ENCODE measurements around the gene IL17C. TPM values are rescaled to one million over a fixed set of nuclear protein-coding genes. Genes with fewer than 3 reads are reported as not detected.

IL17C gene
- total RNA-seq, 1 donor from 2014 or later = not detected

GRCh38 chr16:88634141-88634993 lies 4.0 kb upstream of the IL17C start:
- Mint-ChIP-seq H3K36me3 (ENCODE audit: unreplicated experiment) (no peaks in the 10 kb centered on the region), H3K9me3 (ENCODE audit: unreplicated experiment) (peaks cover 6% of the 10 kb centered on the region), H3K4me3 (ENCODE audit: unreplicated experiment) (no peak overlapping the region), H3K27me3 (ENCODE audit: unreplicated experiment) (peaks cover 3% of the 10 kb centered on the region), H3K27ac (ENCODE audit: unreplicated experiment) (no peak overlapping the region), H3K4me1 (ENCODE audit: low read depth, unreplicated experiment) (peaks cover 8% of the 10 kb centered on the region)
- DNase-seq = peak; percentile 80
- no peak for TF ChIP-seq CTCF (IDR thresholded peaks at IDR 0.05; ENCODE audit: partially characterized antibody, unreplicated experiment)

GRCh38 chr16:88634994-88635670 lies 3.2 kb upstream of the IL17C start:
- Mint-ChIP-seq H3K4me1 (ENCODE audit: low read depth, unreplicated experiment) (peaks cover 6% of the 10 kb centered on the region), H3K27me3 (ENCODE audit: unreplicated experiment) (no peaks in the 10 kb centered on the region), H3K4me3 (ENCODE audit: unreplicated experiment) (peak overlapping the region; percentile 63), H3K36me3 (ENCODE audit: unreplicated experiment) (no peaks in the 10 kb centered on the region), H3K27ac (ENCODE audit: unreplicated experiment) (no peak overlapping the region), H3K9me3 (ENCODE audit: unreplicated experiment) (peaks cover 6% of the 10 kb centered on the region)
- DNase-seq = no peak
- no peak for TF ChIP-seq CTCF (IDR thresholded peaks at IDR 0.05; ENCODE audit: partially characterized antibody, unreplicated experiment)

- H3K27ac Mint-ChIP-seq (ENCODE audit: unreplicated experiment) = no peak overlapping the region
- no peak for TF ChIP-seq CTCF (IDR thresholded peaks at IDR 0.05; ENCODE audit: partially characterized antibody, unreplicated experiment)
- H3K36me3 Mint-ChIP-seq (ENCODE audit: unreplicated experiment) = no peaks in the 10 kb centered on the region
- H3K9me3 Mint-ChIP-seq (ENCODE audit: unreplicated experiment) = peaks cover 6% of the 10 kb centered on the region
- H3K27me3 Mint-ChIP-seq (ENCODE audit: unreplicated experiment) = no peaks in the 10 kb centered on the region
- H3K4me3 Mint-ChIP-seq (ENCODE audit: unreplicated experiment) = no peak overlapping the region
- peaks cover 6% of the 10 kb centered on the region for H3K4me1 Mint-ChIP-seq (ENCODE audit: low read depth, unreplicated experiment)
- DNase-seq = no peak
Observed at GRCh38 chr16:88635671-88636319, 2.6 kb upstream of the IL17C start.

- DNase-seq = no peak
- Mint-ChIP-seq H3K4me3 (ENCODE audit: unreplicated experiment) (no peak overlapping the region), H3K4me1 (ENCODE audit: low read depth, unreplicated experiment) (peaks cover 2% of the 10 kb centered on the region), H3K36me3 (ENCODE audit: unreplicated experiment) (no peaks in the 10 kb centered on the region), H3K9me3 (ENCODE audit: unreplicated experiment) (peaks cover 5% of the 10 kb centered on the region), H3K27ac (ENCODE audit: unreplicated experiment) (no peak overlapping the region), H3K27me3 (ENCODE audit: unreplicated experiment) (no peaks in the 10 kb centered on the region)
- no peak for TF ChIP-seq CTCF (IDR thresholded peaks at IDR 0.05; ENCODE audit: partially characterized antibody, unreplicated experiment)
Observed at GRCh38 chr16:88636488-88637265, 1.7 kb upstream of the IL17C start.

All from glutamatergic neuron (in vitro differentiated cells).